HG02943 (cell line): ENCODE measurements around the gene MED15.

Experiments
- ATAC-seq: cut with Tn5 transposase; IDR thresholded peaks from one replicate; pipeline ENCODE4 v1.9.1; 2021; ENCODE audit warnings: mild to moderate bottlenecking, low read depth, moderate library complexity; ENCODE audit not compliant: unreplicated experiment

MED15 gene

DNA sequence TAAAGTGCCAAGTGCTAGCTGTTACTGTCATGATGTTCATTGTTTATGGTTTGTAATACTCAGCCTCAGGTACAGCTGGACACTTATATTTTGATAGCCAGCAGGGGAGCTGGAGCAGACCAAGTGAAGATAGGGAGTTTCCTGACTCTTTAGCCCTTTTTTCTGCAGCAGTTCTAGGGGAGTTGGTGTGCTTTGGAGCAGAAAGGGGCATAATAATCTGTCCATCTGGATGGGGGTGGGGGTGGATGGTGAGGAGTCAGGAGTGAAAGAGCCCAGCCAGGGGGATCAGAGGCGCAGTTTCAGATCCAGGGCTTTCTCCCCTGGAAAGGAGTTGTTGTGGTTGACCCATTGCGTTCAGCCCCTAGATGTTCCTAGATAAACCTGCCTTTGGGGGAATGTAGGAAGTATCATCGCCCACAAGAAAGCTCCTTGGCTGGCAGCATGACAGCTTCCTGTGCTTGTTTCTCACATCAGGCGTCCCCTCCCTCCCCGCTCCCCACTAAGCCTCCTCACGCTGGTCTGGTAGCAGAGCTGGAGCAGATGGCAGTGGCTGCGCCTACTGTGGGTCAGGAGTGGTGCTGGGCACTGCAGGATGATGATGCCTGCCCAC, 41.9 kb downstream of the MED15 start:
- ATAC-seq, result no peak

- no peak for ATAC-seq
Measured at GRCh38 chr22:20550057-20550817, 42.8 kb downstream of the MED15 start.

- no peak for ATAC-seq
Measured at GRCh38 chr22:20550851-20551744, 43.7 kb downstream of the MED15 start.

DNA sequence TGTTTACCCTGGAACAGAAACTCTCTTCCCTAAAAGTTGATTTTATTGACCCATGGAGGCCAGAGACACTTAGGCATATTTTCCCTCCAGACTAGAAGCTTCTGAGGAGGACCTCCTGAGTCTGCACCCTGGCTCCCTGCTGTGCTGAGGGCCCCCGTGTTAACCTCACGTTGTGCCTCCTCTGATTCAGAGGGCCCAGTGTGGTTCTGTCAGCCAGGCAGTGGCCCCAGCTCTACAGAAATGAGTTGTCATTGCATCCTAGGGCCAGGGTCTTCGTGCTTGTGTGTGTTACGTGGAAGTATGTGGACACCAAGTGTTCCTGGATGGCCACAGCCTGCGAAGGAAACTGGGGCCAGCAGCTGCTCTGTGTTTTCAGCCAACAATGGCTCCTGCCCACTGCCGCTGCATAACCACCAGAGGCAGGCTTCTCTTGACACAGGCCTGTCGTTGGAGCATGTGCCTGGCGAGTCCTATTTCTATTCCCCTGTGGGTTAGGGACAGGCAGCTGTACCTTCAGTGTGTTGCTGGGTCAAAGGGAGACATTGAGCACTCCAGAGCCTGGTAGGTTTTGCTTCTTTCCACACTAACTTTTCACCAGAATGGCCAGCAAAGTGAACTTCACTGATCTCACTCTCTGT, 44.5 kb downstream of the MED15 start:
- no peak for ATAC-seq

GRCh38 chr22:20552443-20553401, 45.3 kb downstream of the MED15 start:
- no peak for ATAC-seq

DNA sequence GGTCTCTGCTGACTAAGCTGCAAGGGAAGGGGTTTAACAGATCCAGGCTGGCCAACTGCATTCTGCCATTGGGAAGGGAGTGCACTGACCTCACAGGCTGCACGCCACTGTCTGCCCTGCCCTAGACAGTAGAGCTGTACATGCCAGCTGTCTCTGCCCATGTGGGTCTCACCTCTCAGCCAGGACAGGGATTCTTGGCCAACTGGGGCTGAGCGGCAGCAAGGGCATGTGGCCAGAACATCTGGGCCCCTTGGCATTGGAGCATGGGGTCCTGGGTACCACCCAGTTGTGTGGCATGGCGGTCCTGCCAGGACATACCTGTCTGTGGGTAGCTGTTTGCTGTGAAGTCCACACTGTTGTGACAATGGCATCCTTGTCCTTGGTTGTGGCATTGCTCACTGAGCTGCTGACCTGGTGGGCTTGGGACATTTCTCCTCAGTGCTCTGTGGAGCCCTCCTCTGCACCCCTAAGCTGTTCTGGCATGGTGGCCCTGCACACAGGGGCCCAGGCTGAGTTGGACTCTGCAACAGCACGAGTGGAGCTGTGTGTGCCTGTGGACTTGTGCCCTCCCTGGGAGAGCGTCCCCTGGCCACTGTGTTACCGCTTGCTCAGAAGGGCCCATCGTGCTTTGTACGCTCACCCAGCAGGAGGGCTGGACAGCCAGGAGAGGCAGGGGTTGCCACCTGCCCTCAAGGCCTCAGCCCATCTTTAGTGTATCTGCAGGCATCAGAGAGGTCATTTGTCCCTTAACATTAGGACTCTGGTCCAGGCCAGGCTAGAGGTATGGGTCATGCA, 46.7 kb downstream of the MED15 start:
- ATAC-seq, result no peak

DNA sequence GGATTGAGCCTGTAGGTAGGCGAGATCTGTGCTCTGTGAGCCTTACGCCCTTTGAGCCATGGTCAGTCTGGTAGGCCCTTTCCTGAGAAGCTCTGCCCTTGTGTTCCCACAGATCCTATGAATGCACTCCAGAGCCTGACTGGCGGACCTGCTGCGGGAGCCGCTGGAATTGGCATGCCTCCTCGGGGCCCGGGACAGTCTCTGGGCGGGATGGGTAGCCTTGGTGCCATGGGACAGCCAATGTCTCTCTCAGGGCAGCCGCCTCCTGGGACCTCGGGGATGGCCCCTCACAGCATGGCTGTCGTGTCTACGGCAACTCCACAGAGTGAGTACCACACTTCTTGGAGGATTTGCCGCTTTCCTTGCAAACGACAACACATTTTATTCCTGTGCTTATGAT, 47.4 kb downstream of the MED15 start:
- no peak for ATAC-seq

- no peak for ATAC-seq
Measured at GRCh38 chr22:20558534-20558933, 51.1 kb downstream of the MED15 start.

GRCh38 chr22:20559174-20559760, 51.9 kb downstream of the MED15 start:
- ATAC-seq, result no peak

- no peak for ATAC-seq
Measured at GRCh38 chr22:20560716-20561115, 53.3 kb downstream of the MED15 start.

DNA sequence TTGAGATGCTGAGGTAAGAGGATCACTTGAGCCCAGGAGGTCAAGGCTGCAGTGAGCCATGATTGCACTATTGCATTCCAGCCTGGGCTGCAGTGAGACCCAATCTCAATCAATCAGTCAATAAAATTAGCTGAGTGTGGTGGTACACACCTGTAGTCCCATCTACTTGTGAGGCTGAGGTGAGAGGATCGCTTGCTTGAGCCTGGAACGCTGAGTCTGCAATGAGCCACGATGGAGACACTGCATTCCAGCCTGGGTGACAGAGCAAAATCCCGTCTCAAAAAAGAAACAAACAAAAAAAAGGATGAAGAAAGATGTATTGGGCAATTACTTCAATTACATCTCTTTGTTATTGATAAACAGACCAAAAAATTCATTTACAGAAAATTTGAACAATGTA, 54.5 kb downstream of the MED15 start:
- no peak for ATAC-seq

- no peak for ATAC-seq
Measured at GRCh38 chr22:20562607-20563465, 55.4 kb downstream of the MED15 start.

GRCh38 chr22:20563466-20563906, 56.1 kb downstream of the MED15 start:
- ATAC-seq, result no peak

DNA sequence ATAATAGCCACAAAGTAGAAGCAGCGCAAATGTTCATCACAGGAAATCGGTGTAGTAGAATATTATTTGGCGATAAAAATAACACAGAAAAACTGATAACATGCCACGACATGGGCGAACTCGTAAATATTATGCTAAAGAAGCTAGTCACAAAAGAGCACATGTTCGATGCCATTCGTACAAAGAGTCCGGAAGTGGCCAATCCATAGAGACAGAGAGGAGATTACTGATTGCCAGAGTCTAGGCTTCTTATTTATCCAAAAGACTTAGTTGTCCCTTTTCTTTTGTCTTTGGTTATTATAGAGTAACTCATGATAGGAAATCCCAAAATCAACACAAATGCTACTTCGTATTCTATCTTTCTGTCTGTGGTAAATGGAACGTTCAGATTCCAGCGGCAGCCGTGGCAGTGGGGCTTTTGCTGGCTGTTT, 56.5 kb downstream of the MED15 start:
- ATAC-seq, result no peak

GRCh38 chr22:20565079-20565734, 57.8 kb downstream of the MED15 start:
- no peak for ATAC-seq

- ATAC-seq, result no peak
Measured at GRCh38 chr22:20565761-20566160, 58.4 kb downstream of the MED15 start.
